Lung (tissue), 12 donors: ENCODE data around the gene DNMT3A. TPM values are rescaled to one million over a fixed set of nuclear protein-coding genes. Genes with fewer than 3 reads are reported as not detected.
A peak's percentile ranks its signal among the peaks of the same experiment; 100 is the strongest.
"Not testable (repeated sequence)": the region's sequence is repeated elsewhere in the genome, so short reads cannot be mapped to it uniquely, and the experiment has no call there.

Source experiments
- ATAC-seq: fragments of 200-7000 bp; cut with Tn5 transposase; one replicate; pipeline ENCODE4 v1.9.1; 2020; ENCODE audit warnings: moderate number of reproducible peaks; ENCODE audit not compliant: insufficient read depth, low FRiP score
- DNase-seq, 3 donors: peaks; one replicate each; pipeline ENCODE4 v3.0.0-alpha.2; 2013 to 2017
- H3K27ac ChIP-seq, 2 donors: one replicate each; pipeline ENCODE4 v1.5.1; 2013; ENCODE audit warnings: mild to moderate bottlenecking in 2 of 2, moderate library complexity in 2 of 2, control low read depth in 1 of 2, inconsistent platforms in 1 of 2, low read depth in 1 of 2, low read length in 1 of 2
- H3K27me3 ChIP-seq, 3 donors: one replicate each; pipeline ENCODE4 v1.5.1; 2013; ENCODE audit warnings: low read length in 2 of 3; ENCODE audit not compliant: control insufficient read depth in 3 of 3, insufficient read depth in 3 of 3
- H3K36me3 ChIP-seq, 4 donors: one replicate each; pipeline ENCODE4 v1.5.1; 2013; ENCODE audit warnings: low read length in 4 of 4, mild to moderate bottlenecking in 1 of 4, moderate library complexity in 1 of 4; ENCODE audit not compliant: control insufficient read depth in 4 of 4, insufficient read depth in 4 of 4
- H3K4me1 ChIP-seq, 5 donors: one replicate each; pipeline ENCODE4 v1.5.1; 2013; ENCODE audit warnings: low read length in 5 of 5, mild to moderate bottlenecking in 2 of 5, moderate library complexity in 1 of 5; ENCODE audit not compliant: control insufficient read depth in 5 of 5, insufficient read depth in 5 of 5
- H3K4me3 ChIP-seq: one replicate; pipeline ENCODE4 v1.5.1; 2013; ENCODE audit warnings: mild to moderate bottlenecking, control low read depth, moderate library complexity
- H3K9ac ChIP-seq, 2 donors: one replicate each; pipeline ENCODE4 v1.5.1; 2013; ENCODE audit warnings: low read length in 2 of 2, control low read depth in 1 of 2; ENCODE audit not compliant: insufficient read depth in 1 of 2
- H3K9me3 ChIP-seq, 4 donors: one replicate each; pipeline ENCODE4 v1.5.1; 2013; ENCODE audit warnings: low read length in 3 of 4, mild to moderate bottlenecking in 1 of 4, moderate library complexity in 1 of 4; ENCODE audit not compliant: control insufficient read depth in 4 of 4, insufficient read depth in 3 of 4
- CTCF ChIP-seq: IDR thresholded peaks from 2 replicates; pipeline ENCODE4 v1.5.1; 2012; ENCODE audit warnings: mild to moderate bottlenecking; ENCODE audit errors: control extremely low read depth, extremely low read depth
- WGBS, 2 donors: extraction: QIAGEN DNeasy Blood & Tissue Kit; methylation state at CpG; one replicate each; pipeline ENCODE4 v1.1.7; 2013; 5-methylcytosine and 5-hydroxymethylcytosine counted together
- polyA plus RNA-seq, 2 donors: library from polyadenylated mRNA; stranded (reverse); fragments of 200-250 nt; gene quantifications; one replicate each; pipeline ENCODE4 v1.2.1, GENCODE V29; 2013
- total RNA-seq, 2 donors: library from RNA; depleted of rRNA in 1 of 2; stranded (reverse); fragments of >200 nt in 1 of 2; gene quantifications; one replicate each; pipeline ENCODE4 v1.2.1, GENCODE V29; 2014 to 2021
- donor health status: control.
- donor health status: control.
- donor health status: Bipolar disorder and iron deficiency.
- donor health status: healthy.
- donor health status: DM: yes; HTN: yes; CAD: no.

The DNMT3A gene
- total and polyA plus RNA-seq, 4 donors = 9.2 to 61.0 (median 26.9) TPM

- H3K27ac ChIP-seq = peak overlapping the region in 1 of 2 donors; percentile 87
- H3K36me3 ChIP-seq = peaks cover 4 to 15% (median 8%) of the 10 kb centered on the region in 4 donors
- H3K9me3 ChIP-seq = no peaks in the 10 kb centered on the region
- peaks cover 7 to 41% (median 13%) of the 10 kb centered on the region in 5 donors for H3K4me1 ChIP-seq
- ATAC-seq (no peak), DNase-seq (peak in 2 of 3 donors; percentile 54 to 82)
- no peaks in the 10 kb centered on the region for H3K27me3 ChIP-seq
- 60 to 63% methylated on average over 23 to 27 of the region's 27 CpGs for WGBS, 2 donors
- H3K4me3 ChIP-seq = no peak overlapping the region
- H3K9ac ChIP-seq = no peak overlapping the region
- no peak for TF ChIP-seq CTCF
Observed at GRCh38 chr2:25274868-25275574, 66.7 kb downstream of the DNMT3A start.

- no peak for DNase-seq
- ATAC-seq = no peak
- Histone ChIP-seq H3K9me3 (no peaks in the 10 kb centered on the region), H3K36me3 (peaks cover 10 to 21% (median 15%) of the 10 kb centered on the region in 4 donors), H3K9ac (no peak overlapping the region), H3K27ac (peak overlapping the region in 1 of 2 donors; percentile 87), H3K4me3 (no peak overlapping the region), H3K27me3 (no peaks in the 10 kb centered on the region), H3K4me1 (peaks cover 4 to 38% (median 13%) of the 10 kb centered on the region in 5 donors)
- TF ChIP-seq CTCF = no peak
- WGBS, 2 donors = 86 to 87% methylated on average over 5 of the region's 5 CpGs
Observed at GRCh38 chr2:25273985-25274535, 67.7 kb downstream of the DNMT3A start.

- H3K9me3 ChIP-seq, H3K27me3 ChIP-seq, H3K9ac ChIP-seq, DNase-seq, H3K4me3 ChIP-seq, H3K27ac ChIP-seq, ATAC-seq: not testable (repeated sequence)
- Histone ChIP-seq H3K4me1 (peaks cover 2 to 30% (median 10%) of the 10 kb centered on the region in 5 donors), H3K36me3 (peaks cover 11 to 28% (median 21%) of the 10 kb centered on the region in 4 donors)
- WGBS, 2 donors = 80 to 89% methylated on average over 9 of the region's 9 CpGs
Observed at GRCh38 chr2:25272705-25273104, 69.0 kb downstream of the DNMT3A start.

- WGBS, 2 donors = 79 to 86% methylated on average over 7 of the region's 7 CpGs
Observed at GRCh38 chr2:25270061-25270460, 71.7 kb downstream of the DNMT3A start.

More at GRCh38 chr2:25270061-25270460, 71.7 kb downstream of the DNMT3A start:
- Histone ChIP-seq H3K4me3 (no peak overlapping the region), H3K4me1 (peaks cover 0 to 18% (median 0%) of the 10 kb centered on the region in 5 donors), H3K9me3 (no peaks in the 10 kb centered on the region), H3K9ac (no peak overlapping the region), H3K36me3 (peaks cover 11 to 28% (median 24%) of the 10 kb centered on the region in 4 donors), H3K27me3 (no peaks in the 10 kb centered on the region), H3K27ac (no peak overlapping the region)
- ATAC-seq (no peak), DNase-seq (no peak)
- no peak for TF ChIP-seq CTCF
